GM23338 (cell line): Measurements from ENCODE around the gene DDI2. TPM values are rescaled to one million over a fixed set of nuclear protein-coding genes. Genes with fewer than 3 reads are reported as not detected.

Experiments
- ATAC-seq: fragments of 200-7000 bp; cut with Tn5 transposase; 3 replicates; pipeline ENCODE4 v1.9.1; 2020
- DNase-seq: peaks from one replicate; pipeline ENCODE4 v3.0.0-alpha.2; 2015; ENCODE audit warnings: low spot score
- H2AFZ ChIP-seq: fragments of 200-600 bp; sonication (generic); 2 replicates; pipeline ENCODE4 v1.8.0; 2016; ENCODE audit warnings: antibody characterized with exemption, mild to moderate bottlenecking, moderate library complexity
- H3F3A ChIP-seq: fragments of 200-600 bp; sonication (generic); replicated peaks from 2 replicates; pipeline ENCODE4 v1.8.0; 2017; ENCODE audit warnings: antibody characterized with exemption, mixed run types, low read depth
- H3K27ac ChIP-seq: fragments of 200-600 bp; sonication (generic); 2 replicates; pipeline ENCODE4 v1.6.1; 2016; ENCODE audit warnings: low read depth
- H3K27me3 ChIP-seq: fragments of 200-600 bp; sonication (generic); 2 replicates; pipeline ENCODE4 v1.8.0; 2016; ENCODE audit warnings: mild to moderate bottlenecking, mixed run types, moderate library complexity; ENCODE audit not compliant: insufficient read depth
- H3K36me3 ChIP-seq: fragments of 200-600 bp; sonication (generic); 2 replicates; pipeline ENCODE4 v1.8.0; 2016; ENCODE audit warnings: mild to moderate bottlenecking; ENCODE audit not compliant: insufficient read depth
- H3K4me1 ChIP-seq: fragments of 200-600 bp; sonication (generic); 2 replicates; pipeline ENCODE4 v1.8.0; 2016; ENCODE audit warnings: mild to moderate bottlenecking, moderate library complexity; ENCODE audit not compliant: insufficient read depth
- H3K4me2 ChIP-seq: fragments of 200-600 bp; sonication (generic); 2 replicates; pipeline ENCODE4 v1.7.1; 2017; ENCODE audit warnings: mixed run types
- H3K4me3 ChIP-seq: fragments of 200-600 bp; sonication (generic); 2 replicates; pipeline ENCODE4 v1.6.1; 2016; ENCODE audit warnings: mixed run types
- H3K79me2 ChIP-seq: fragments of 200-600 bp; sonication (generic); replicated peaks from 2 replicates; pipeline ENCODE4 v1.8.0; 2017; ENCODE audit warnings: mild to moderate bottlenecking; ENCODE audit not compliant: insufficient read depth
- H3K9me2 ChIP-seq: fragments of 200-600 bp; sonication (generic); 2 replicates; pipeline ENCODE4 v1.8.0; 2017; ENCODE audit not compliant: insufficient read depth
- H4K20me1 ChIP-seq: fragments of 200-600 bp; sonication (generic); replicated peaks from 2 replicates; pipeline ENCODE4 v1.8.0; 2017; ENCODE audit warnings: mild to moderate bottlenecking; ENCODE audit not compliant: insufficient read depth
- H3K27ac Mint-ChIP-seq: 2 replicates; pipeline ENCODE4 v1.8.0; 2020; ENCODE audit warnings: inconsistent platforms, mild to moderate bottlenecking, moderate library complexity, mixed read lengths
- H3K27me3 Mint-ChIP-seq: 3 replicates; pipeline ENCODE4 v1.8.0; 2022; ENCODE audit warnings: low read depth, mild to moderate bottlenecking, moderate library complexity, mixed read lengths, inconsistent platforms; ENCODE audit not compliant: insufficient read depth, poor library complexity
- H3K36me3 Mint-ChIP-seq: 3 replicates; pipeline ENCODE4 v1.8.0; 2021; ENCODE audit warnings: low read depth, mild to moderate bottlenecking, inconsistent platforms, moderate library complexity, mixed read lengths
- H3K4me1 Mint-ChIP-seq: 3 replicates; pipeline ENCODE4 v1.8.0; 2020; ENCODE audit warnings: mild to moderate bottlenecking, inconsistent platforms, mixed read lengths
- H3K4me3 Mint-ChIP-seq: 3 replicates; pipeline ENCODE4 v1.8.0; 2021; ENCODE audit warnings: moderate library complexity, mild to moderate bottlenecking, inconsistent platforms, mixed read lengths
- H3K9me3 Mint-ChIP-seq: 3 replicates; pipeline ENCODE4 v1.8.0; 2020; ENCODE audit warnings: moderate library complexity, mild to moderate bottlenecking, inconsistent platforms, mixed read lengths
- CREB1 ChIP-seq: fragments of 250-450 bp; sonication (Bioruptor Pico); IDR thresholded peaks from 2 replicates; pipeline ENCODE4 v1.5.0; 2020; ENCODE audit warnings: low read depth, mild to moderate bottlenecking, moderate library complexity
- CTCF ChIP-seq, 2 experiments: fragments of 200-600 bp in 1 of 2; sonication (generic) in 1 of 2; conservative IDR thresholded peaks; 2 replicates each; pipeline versions ENCODE4 v1.5.1 to v1.6.1; 2016 to 2017; ENCODE audit warnings: antibody characterized with exemption in 2 of 2, low read depth in 2 of 2, mild to moderate bottlenecking in 2 of 2, moderate library complexity in 1 of 2
- EZH2 ChIP-seq: fragments of 200-600 bp; sonication (generic); IDR thresholded peaks from one replicate; pipeline ENCODE4 v1.8.0; 2017; ENCODE audit warnings: antibody characterized with exemption, mild to moderate bottlenecking, low read depth; ENCODE audit not compliant: unreplicated experiment
- EZH2phosphoT487 ChIP-seq: fragments of 200-600 bp; sonication (generic); IDR thresholded peaks from one replicate; pipeline ENCODE4 v1.8.1; 2018; ENCODE audit warnings: antibody characterized with exemption; ENCODE audit not compliant: unreplicated experiment
- JUNB ChIP-seq: IDR thresholded peaks from one replicate; pipeline ENCODE4 v1.6.1; 2016; ENCODE audit warnings: antibody characterized with exemption; ENCODE audit not compliant: unreplicated experiment
- NANOG ChIP-seq: IDR thresholded peaks from 2 replicates; pipeline ENCODE4 v1.6.1; 2016; ENCODE audit warnings: antibody characterized with exemption, borderline replicate concordance
- POLR2AphosphoS5 ChIP-seq: IDR thresholded peaks from 2 replicates; pipeline ENCODE4 v1.6.1; 2016; ENCODE audit warnings: antibody characterized with exemption, low read depth
- STAT1 ChIP-seq: IDR thresholded peaks from one replicate; pipeline ENCODE4 v1.6.1; 2016; ENCODE audit warnings: antibody characterized with exemption; ENCODE audit not compliant: unreplicated experiment
- ZNF114 ChIP-seq: fragments of 250-450 bp; sonication (Bioruptor Pico); IDR thresholded peaks from 2 replicates; pipeline ENCODE4 v1.5.0; 2020; ENCODE audit warnings: mild to moderate bottlenecking, moderate library complexity
- ZNF331 ChIP-seq: fragments of 250-450 bp; sonication (Bioruptor Pico); IDR thresholded peaks from 2 replicates; pipeline ENCODE4 v1.5.0; 2020; ENCODE audit warnings: low read depth, mild to moderate bottlenecking, moderate library complexity
- polyA plus RNA-seq: library from polyadenylated mRNA; unstranded; fragments of >200 nt; fragmentation: Nextera tagmentation; extraction: Ambion mirVana; gene quantifications from 2 replicates; pipeline ENCODE4 v1.2.1, GENCODE V29; 2016
- total RNA-seq: library from RNA; depleted of rRNA; stranded (reverse); fragments of >200 nt; shearing (Covaris generic); gene quantifications from 2 replicates; pipeline ENCODE4 v1.2.3, GENCODE V29; 2014
- TF ChIP-seq, protein P1 (sequence below): fragments of 250-450 bp; sonication (Bioruptor Pico); IDR thresholded peaks from 2 replicates; pipeline ENCODE4 v1.5.0; 2020; ENCODE audit warnings: mild to moderate bottlenecking, moderate library complexity
- TF ChIP-seq, protein P2 (sequence below): IDR thresholded peaks from one replicate; pipeline ENCODE4 v1.6.1; 2018; ENCODE audit warnings: antibody characterized with exemption; ENCODE audit not compliant: unreplicated experiment
- TF ChIP-seq, protein P3 (sequence below): IDR thresholded peaks from 2 replicates; pipeline ENCODE4 v1.6.1; 2016; ENCODE audit warnings: antibody characterized with exemption

DDI2 gene
- total and polyA plus RNA-seq, 2 experiments from 2014 or later: 8.0 to 43.3 TPM

DNA sequence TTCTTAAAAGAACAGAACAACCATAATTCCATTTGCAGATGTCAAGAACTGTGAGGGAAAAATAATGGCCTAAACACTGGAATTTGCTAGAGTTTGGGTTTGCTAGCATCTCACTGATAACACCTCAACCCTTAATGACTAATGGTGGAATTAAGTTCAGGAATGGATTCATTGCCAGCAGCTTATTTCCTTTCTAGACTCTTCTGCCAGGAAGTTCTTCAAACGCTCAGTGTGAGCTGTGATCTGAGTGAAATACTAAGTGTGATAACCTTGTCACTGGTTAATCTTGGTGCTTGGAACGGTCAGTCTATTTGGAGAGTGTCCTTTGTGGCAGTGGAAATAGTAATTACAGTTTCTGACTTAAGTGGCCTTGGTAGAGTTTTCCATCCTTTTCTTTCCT lies 45.2 kb downstream of the DDI2 start:
- no peak for TF ChIP-seq JUNB
- no peak for TF ChIP-seq ZNF331 (CRISPR knock-in tag)
- TF ChIP-seq NANOG: no peak
- TF ChIP-seq POLR2AphosphoS5: no peak
- TF ChIP-seq STAT1: no peak
- no peak for TF ChIP-seq EZH2phosphoT487
- TF ChIP-seq, protein P1, sequence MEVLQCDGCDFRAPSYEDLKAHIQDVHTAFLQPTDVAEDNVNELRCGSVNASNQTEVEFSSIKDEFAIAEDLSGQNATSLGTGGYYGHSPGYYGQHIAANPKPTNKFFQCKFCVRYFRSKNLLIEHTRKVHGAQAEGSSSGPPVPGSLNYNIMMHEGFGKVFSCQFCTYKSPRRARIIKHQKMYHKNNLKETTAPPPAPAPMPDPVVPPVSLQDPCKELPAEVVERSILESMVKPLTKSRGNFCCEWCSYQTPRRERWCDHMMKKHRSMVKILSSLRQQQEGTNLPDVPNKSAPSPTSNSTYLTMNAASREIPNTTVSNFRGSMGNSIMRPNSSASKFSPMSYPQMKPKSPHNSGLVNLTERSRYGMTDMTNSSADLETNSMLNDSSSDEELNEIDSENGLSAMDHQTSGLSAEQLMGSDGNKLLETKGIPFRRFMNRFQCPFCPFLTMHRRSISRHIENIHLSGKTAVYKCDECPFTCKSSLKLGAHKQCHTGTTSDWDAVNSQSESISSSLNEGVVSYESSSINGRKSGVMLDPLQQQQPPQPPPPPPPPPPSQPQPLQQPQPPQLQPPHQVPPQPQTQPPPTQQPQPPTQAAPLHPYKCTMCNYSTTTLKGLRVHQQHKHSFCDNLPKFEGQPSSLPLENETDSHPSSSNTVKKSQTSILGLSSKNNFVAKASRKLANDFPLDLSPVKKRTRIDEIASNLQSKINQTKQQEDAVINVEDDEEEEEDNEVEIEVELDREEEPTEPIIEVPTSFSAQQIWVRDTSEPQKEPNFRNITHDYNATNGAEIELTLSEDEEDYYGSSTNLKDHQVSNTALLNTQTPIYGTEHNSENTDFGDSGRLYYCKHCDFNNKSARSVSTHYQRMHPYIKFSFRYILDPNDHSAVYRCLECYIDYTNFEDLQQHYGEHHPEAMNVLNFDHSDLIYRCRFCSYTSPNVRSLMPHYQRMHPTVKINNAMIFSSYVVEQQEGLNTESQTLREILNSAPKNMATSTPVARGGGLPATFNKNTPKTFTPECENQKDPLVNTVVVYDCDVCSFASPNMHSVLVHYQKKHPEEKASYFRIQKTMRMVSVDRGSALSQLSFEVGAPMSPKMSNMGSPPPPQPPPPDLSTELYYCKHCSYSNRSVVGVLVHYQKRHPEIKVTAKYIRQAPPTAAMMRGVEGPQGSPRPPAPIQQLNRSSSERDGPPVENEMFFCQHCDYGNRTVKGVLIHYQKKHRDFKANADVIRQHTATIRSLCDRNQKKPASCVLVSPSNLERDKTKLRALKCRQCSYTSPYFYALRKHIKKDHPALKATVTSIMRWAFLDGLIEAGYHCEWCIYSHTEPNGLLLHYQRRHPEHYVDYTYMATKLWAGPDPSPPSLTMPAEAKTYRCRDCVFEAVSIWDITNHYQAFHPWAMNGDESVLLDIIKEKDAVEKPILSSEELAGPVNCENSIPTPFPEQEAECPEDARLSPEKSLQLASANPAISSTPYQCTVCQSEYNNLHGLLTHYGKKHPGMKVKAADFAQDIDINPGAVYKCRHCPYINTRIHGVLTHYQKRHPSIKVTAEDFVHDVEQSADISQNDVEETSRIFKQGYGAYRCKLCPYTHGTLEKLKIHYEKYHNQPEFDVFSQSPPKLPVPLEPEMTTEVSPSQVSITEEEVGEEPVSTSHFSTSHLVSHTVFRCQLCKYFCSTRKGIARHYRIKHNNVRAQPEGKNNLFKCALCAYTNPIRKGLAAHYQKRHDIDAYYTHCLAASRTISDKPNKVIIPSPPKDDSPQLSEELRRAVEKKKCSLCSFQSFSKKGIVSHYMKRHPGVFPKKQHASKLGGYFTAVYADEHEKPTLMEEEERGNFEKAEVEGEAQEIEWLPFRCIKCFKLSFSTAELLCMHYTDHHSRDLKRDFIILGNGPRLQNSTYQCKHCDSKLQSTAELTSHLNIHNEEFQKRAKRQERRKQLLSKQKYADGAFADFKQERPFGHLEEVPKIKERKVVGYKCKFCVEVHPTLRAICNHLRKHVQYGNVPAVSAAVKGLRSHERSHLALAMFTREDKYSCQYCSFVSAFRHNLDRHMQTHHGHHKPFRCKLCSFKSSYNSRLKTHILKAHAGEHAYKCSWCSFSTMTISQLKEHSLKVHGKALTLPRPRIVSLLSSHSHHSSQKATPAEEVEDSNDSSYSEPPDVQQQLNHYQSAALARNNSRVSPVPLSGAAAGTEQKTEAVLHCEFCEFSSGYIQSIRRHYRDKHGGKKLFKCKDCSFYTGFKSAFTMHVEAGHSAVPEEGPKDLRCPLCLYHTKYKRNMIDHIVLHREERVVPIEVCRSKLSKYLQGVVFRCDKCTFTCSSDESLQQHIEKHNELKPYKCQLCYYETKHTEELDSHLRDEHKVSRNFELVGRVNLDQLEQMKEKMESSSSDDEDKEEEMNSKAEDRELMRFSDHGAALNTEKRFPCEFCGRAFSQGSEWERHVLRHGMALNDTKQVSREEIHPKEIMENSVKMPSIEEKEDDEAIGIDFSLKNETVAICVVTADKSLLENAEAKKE (CRISPR knock-in tag): no peak
- TF ChIP-seq CREB1 (CRISPR knock-in tag): no peak
- no peak for TF ChIP-seq EZH2
- TF ChIP-seq, protein P2, sequence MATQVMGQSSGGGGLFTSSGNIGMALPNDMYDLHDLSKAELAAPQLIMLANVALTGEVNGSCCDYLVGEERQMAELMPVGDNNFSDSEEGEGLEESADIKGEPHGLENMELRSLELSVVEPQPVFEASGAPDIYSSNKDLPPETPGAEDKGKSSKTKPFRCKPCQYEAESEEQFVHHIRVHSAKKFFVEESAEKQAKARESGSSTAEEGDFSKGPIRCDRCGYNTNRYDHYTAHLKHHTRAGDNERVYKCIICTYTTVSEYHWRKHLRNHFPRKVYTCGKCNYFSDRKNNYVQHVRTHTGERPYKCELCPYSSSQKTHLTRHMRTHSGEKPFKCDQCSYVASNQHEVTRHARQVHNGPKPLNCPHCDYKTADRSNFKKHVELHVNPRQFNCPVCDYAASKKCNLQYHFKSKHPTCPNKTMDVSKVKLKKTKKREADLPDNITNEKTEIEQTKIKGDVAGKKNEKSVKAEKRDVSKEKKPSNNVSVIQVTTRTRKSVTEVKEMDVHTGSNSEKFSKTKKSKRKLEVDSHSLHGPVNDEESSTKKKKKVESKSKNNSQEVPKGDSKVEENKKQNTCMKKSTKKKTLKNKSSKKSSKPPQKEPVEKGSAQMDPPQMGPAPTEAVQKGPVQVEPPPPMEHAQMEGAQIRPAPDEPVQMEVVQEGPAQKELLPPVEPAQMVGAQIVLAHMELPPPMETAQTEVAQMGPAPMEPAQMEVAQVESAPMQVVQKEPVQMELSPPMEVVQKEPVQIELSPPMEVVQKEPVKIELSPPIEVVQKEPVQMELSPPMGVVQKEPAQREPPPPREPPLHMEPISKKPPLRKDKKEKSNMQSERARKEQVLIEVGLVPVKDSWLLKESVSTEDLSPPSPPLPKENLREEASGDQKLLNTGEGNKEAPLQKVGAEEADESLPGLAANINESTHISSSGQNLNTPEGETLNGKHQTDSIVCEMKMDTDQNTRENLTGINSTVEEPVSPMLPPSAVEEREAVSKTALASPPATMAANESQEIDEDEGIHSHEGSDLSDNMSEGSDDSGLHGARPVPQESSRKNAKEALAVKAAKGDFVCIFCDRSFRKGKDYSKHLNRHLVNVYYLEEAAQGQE: no peak
- TF ChIP-seq, protein P3, sequence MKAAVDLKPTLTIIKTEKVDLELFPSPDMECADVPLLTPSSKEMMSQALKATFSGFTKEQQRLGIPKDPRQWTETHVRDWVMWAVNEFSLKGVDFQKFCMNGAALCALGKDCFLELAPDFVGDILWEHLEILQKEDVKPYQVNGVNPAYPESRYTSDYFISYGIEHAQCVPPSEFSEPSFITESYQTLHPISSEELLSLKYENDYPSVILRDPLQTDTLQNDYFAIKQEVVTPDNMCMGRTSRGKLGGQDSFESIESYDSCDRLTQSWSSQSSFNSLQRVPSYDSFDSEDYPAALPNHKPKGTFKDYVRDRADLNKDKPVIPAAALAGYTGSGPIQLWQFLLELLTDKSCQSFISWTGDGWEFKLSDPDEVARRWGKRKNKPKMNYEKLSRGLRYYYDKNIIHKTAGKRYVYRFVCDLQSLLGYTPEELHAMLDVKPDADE: no peak
- no peak for TF ChIP-seq ZNF114 (CRISPR knock-in tag)
- TF ChIP-seq CTCF (conservative IDR thresholded peaks at IDR 0.05; ENCODE audit: low read depth in 2 of 2): no peak
- Mint-ChIP-seq H3K4me3 (no peak overlapping the region), H3K36me3 (peaks cover 40% of the 10 kb centered on the region), H3K4me1 (peaks cover 13% of the 10 kb centered on the region; the same call in 2 of the 3 replicates), H3K27me3 (no peaks in the 10 kb centered on the region), H3K9me3 (no peaks in the 10 kb centered on the region), H3K27ac (no peak overlapping the region)
- H3K36me3 ChIP-seq: peaks cover 34% of the 10 kb centered on the region
- no peaks in the 10 kb centered on the region for H3K4me1 ChIP-seq
- no peak overlapping the region for H3K4me3 ChIP-seq
- 0 out of 2 replicates have a peak, but pooled peaks cover 5% of the 10 kb centered on the region for H3K79me2 ChIP-seq
- no peak overlapping the region for H3K27ac ChIP-seq
- ATAC-seq (no peak), DNase-seq (no peak)
- no peaks in the 10 kb centered on the region for H3F3A ChIP-seq
- H3K9me2 ChIP-seq: no peaks in the 10 kb centered on the region
- no peak overlapping the region for H2AFZ ChIP-seq
- no peaks in the 10 kb centered on the region for H3K27me3 ChIP-seq
- peaks cover 21% of the 10 kb centered on the region for H4K20me1 ChIP-seq
- no peak overlapping the region for H3K4me2 ChIP-seq
